Neutrophil (primary cell): ENCODE measurements around the gene OTUB2.
A peak's percentile ranks its signal among the peaks of the same experiment; 100 is the strongest.

Experiments
- H3K27ac ChIP-seq: fragments of 200-600 bp; sonication (generic); 2 replicates; pipeline ENCODE4 v1.5.1; 2016; ENCODE audit warnings: mild to moderate bottlenecking, moderate library complexity
- H3K27me3 ChIP-seq: fragments of 200-600 bp; sonication (generic); 2 replicates; pipeline ENCODE4 v1.6.0; 2016; ENCODE audit warnings: mild to moderate bottlenecking
- H3K36me3 ChIP-seq: fragments of 200-600 bp; sonication (generic); 2 replicates; pipeline ENCODE4 v1.5.1; 2017
- H3K4me1 ChIP-seq, 2 experiments: fragments of 200-600 bp in 1 of 2; sonication (generic) in 1 of 2; 1 replicate in 1 of 2; 2 replicates in 1 of 2; pipeline versions ENCODE4 v1.5.1 to v1.6.1; 2013 to 2016; ENCODE audit warnings: low read depth in 1 of 2, low read length in 1 of 2, mild to moderate bottlenecking in 1 of 2, moderate library complexity in 1 of 2; ENCODE audit not compliant: control insufficient read depth in 1 of 2, insufficient read depth in 1 of 2
- H3K4me3 ChIP-seq, 2 experiments: fragments of 200-600 bp in 1 of 2; sonication (generic) in 1 of 2; 1 replicate in 1 of 2; 2 replicates in 1 of 2; pipeline ENCODE4 v1.5.1; 2013 to 2016; ENCODE audit warnings: low read depth in 1 of 2, low read length in 1 of 2, mild to moderate bottlenecking in 1 of 2, moderate library complexity in 1 of 2
- H3K9me3 ChIP-seq: fragments of 200-600 bp; sonication (generic); 2 replicates; pipeline ENCODE4 v1.5.1; 2016
- TF ChIP-seq, protein P1 (sequence below): fragments of 200-600 bp; sonication (generic); IDR thresholded peaks from 2 replicates; pipeline ENCODE4 v1.5.1; 2016; ENCODE audit warnings: antibody characterized with exemption

The OTUB2 gene

DNA sequence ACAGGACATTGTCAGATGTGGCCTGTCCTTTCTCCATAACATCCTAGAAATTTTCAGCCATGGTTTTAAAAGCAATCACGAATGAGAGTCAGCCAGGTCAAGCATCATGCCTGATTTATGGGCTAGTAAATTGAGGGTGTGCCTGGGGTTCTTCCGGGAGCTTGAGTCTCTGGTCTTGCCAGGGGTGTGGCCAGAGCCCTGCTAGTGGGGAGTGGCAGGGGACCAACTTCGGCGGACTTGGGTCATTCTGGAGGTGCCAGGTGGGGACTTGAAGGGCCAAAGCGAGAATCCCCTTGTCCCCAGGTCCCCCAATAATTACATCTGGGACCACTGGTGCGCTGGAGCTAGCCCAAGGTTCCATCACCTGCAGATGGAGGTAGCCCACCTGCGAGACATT is 5.7 kb downstream of the OTUB2 start:
- Histone ChIP-seq H3K27ac (no peak overlapping the region), H3K36me3 (no peaks in the 10 kb centered on the region), H3K27me3 (no peaks in the 10 kb centered on the region), H3K4me3 (no peak overlapping the region), H3K4me1 (peaks cover 14 to 19% of the 10 kb centered on the region in 2 experiments), H3K9me3 (no peaks in the 10 kb centered on the region)
- TF ChIP-seq, protein P1, sequence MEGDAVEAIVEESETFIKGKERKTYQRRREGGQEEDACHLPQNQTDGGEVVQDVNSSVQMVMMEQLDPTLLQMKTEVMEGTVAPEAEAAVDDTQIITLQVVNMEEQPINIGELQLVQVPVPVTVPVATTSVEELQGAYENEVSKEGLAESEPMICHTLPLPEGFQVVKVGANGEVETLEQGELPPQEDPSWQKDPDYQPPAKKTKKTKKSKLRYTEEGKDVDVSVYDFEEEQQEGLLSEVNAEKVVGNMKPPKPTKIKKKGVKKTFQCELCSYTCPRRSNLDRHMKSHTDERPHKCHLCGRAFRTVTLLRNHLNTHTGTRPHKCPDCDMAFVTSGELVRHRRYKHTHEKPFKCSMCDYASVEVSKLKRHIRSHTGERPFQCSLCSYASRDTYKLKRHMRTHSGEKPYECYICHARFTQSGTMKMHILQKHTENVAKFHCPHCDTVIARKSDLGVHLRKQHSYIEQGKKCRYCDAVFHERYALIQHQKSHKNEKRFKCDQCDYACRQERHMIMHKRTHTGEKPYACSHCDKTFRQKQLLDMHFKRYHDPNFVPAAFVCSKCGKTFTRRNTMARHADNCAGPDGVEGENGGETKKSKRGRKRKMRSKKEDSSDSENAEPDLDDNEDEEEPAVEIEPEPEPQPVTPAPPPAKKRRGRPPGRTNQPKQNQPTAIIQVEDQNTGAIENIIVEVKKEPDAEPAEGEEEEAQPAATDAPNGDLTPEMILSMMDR: no peak

DNA sequence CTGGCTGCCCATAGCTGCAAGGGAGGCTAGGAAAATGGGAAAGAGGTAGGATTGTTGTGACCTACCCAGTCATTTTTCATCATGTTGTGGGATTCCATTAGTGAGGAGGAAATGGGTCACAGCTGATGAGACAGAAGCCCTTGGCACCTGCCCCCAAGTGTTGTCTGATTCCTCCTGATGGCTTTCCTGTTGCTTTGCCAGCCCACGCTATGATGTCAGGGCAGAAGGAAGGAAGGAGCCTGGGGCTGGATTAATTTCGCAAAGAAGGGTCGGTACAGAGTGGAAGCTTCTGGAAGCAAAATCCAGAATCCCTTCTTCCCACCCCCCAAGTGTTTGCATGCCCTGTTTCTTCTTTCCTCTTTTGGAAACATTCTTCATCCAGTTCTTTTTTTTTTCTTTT is 8.7 kb downstream of the OTUB2 start:
- H3K27ac ChIP-seq: no peak overlapping the region
- H3K4me1 ChIP-seq: no peaks in the 10 kb centered on the region
- TF ChIP-seq, protein P1: no peak
- H3K27me3 ChIP-seq: no peaks in the 10 kb centered on the region
- H3K9me3 ChIP-seq: no peaks in the 10 kb centered on the region
- H3K4me3 ChIP-seq: no peak overlapping the region
- H3K36me3 ChIP-seq: no peaks in the 10 kb centered on the region

DNA sequence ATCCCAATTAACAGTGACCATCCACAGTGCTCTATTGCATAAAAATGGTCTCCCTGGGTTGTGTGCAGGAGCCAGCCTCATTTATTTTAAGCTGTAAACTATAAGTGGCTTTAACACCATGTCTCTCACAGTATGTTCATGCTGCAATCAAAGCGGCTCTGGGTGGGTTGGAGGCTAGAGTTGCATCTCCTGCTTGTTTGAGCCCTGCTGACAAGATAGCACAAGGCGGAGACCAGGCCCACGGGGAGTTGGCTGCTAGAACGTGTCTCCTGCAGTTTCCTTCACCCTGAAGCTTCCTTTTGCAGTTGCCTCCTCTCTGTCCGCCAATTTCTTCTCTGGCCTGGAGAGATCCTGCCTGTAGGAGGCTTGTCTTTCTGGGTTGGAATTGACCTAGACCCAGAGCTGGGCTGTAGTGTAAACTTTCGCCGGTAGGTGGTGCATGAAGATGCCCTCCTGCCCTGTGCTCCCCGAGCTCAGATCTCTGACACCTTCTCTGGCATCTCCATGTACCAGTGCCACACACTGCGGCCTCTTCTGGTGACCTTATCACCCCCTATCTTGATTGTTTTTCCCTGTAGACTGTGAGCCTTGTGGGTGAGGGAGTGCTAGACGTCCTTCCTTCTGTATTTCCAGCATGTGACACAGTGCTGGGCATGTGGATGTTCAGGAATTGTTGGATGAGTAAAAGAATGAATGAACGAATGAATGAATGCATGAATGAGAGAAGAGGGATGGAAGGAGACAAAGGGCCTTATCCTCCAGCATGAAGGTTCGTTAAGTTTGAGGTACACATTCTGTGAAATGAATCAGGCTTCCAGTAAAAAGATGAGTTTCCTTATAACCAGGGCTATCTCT is 10.4 kb downstream of the OTUB2 start:
- H3K9me3 ChIP-seq: no peaks in the 10 kb centered on the region
- H3K4me3 ChIP-seq: no peak overlapping the region
- H3K4me1 ChIP-seq: no peaks in the 10 kb centered on the region
- H3K36me3 ChIP-seq: no peaks in the 10 kb centered on the region
- no peaks in the 10 kb centered on the region for H3K27me3 ChIP-seq
- H3K27ac ChIP-seq: no peak overlapping the region
- TF ChIP-seq, protein P1: peak; percentile 68

DNA sequence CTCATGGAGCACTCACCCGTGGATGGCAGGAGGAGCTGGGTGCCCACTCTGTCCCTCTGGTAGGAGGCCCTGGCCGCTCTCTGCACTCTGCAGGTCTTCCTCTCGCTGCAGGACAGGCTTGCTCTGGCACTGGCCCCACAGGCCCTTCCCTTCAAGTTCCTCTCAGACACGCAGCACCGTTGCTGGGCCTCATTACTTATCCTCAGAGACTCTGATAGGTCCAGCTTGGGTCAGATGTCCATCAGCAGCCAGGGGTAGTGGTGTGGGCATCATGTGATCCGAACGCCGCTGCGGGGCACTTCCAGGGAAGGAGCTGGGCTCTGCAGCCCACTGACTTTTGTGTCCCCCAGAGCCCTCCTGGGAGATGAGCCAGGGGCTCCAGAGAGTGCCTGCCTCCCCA is 11.8 kb downstream of the OTUB2 start:
- H3K27me3 ChIP-seq: no peaks in the 10 kb centered on the region

DNA sequence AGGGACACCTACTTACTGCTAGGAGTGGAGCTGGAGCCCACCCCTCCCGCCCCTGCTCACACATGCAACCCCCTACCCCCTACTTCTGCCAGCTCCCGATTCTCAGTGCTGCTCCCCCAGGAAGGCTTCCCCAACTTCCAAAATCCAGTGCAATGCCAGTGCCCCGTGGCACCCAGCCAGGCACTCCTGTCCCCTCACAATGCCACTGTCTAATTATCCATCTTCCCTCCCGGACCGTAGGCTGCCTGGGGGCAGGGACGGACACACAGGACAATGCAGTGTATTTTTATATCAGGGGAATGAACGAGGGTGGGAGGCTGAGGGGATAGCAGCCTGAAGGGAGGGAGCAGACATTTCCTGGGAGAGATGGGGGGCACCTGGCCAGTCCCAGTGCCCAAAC is 12.4 kb downstream of the OTUB2 start:
- Histone ChIP-seq H3K27ac (no peak overlapping the region), H3K4me1 (no peaks in the 10 kb centered on the region), H3K27me3 (no peaks in the 10 kb centered on the region), H3K9me3 (no peaks in the 10 kb centered on the region), H3K36me3 (peaks cover under 1% of the 10 kb centered on the region), H3K4me3 (no peak overlapping the region)
- TF ChIP-seq, protein P1: no peak

More for the DNA sequence above, 11.8 kb downstream of the OTUB2 start:
- H3K4me1 ChIP-seq: no peaks in the 10 kb centered on the region
- TF ChIP-seq, protein P1: no peak
- H3K9me3 ChIP-seq: no peaks in the 10 kb centered on the region
- H3K4me3 ChIP-seq: no peak overlapping the region
- H3K36me3 ChIP-seq: no peaks in the 10 kb centered on the region
- H3K27ac ChIP-seq: no peak overlapping the region
